ENCODE data around the gene ZBTB20.

Gene ZBTB20

GRCh38 chr3:115146418-115147328 is at the start of gene ZBTB20:
Gene ZBTB20, minus strand, starts transcription at chr3:115147288.
- H3K27ac ChIP-seq (ENCODE audit: low read length): peak within 1 kb of the TSS; percentile 93
- peaks cover 25% of the 10 kb centered on the region for H3K4me1 ChIP-seq (ENCODE audit: insufficient read depth, low read length)
- ATAC-seq (ENCODE audit: insufficient read depth, low read depth): peak; percentile 29
- H3K36me3 ChIP-seq (ENCODE audit: insufficient read depth, low read length): no peaks in the 10 kb centered on the region
- H3K79me2 ChIP-seq (ENCODE audit: insufficient read depth, low read length): peaks cover 14% of the 10 kb centered on the region
- H3K4me3 ChIP-seq (ENCODE audit: low read depth in 1 of 2, low read length in 2 of 2): peak within 1 kb of the TSS; percentile 84 to 92
- DNase-seq: peak; percentile 84
- no peaks in the 10 kb centered on the region for H3K27me3 ChIP-seq (ENCODE audit: insufficient read depth, low read length, poor library complexity)
- TF ChIP-seq CTCF (IDR thresholded peaks at IDR 0.05; ENCODE audit: borderline replicate concordance, extremely low read depth, low read length, poor library complexity, severe bottlenecking): no peak
- TF ChIP-seq EZH2 (IDR thresholded peaks at IDR 0.05; ENCODE audit: borderline replicate concordance, low read depth, low read length, severe bottlenecking): no peak
- H3K9ac ChIP-seq (ENCODE audit: low read depth, low read length): peak within 1 kb of the TSS; percentile 98
- H3K4me2 ChIP-seq (ENCODE audit: insufficient read depth, low read length): peak within 1 kb of the TSS; percentile 92
- H4K20me1 ChIP-seq (ENCODE audit: insufficient read depth, low read length): no peaks in the 10 kb centered on the region
- no peaks in the 10 kb centered on the region for H3K9me3 ChIP-seq (ENCODE audit: insufficient read depth, low read length, severe bottlenecking)
- H2AFZ ChIP-seq (ENCODE audit: low read depth, low read length): peak within 1 kb of the TSS; percentile 84

GRCh38 chr3:115194476-115194875 is 47.4 kb upstream of the ZBTB20 start:
- no peak overlapping the region for H3K27ac ChIP-seq (ENCODE audit: low read length)
- H3K4me1 ChIP-seq (ENCODE audit: insufficient read depth, low read length): no peaks in the 10 kb centered on the region
- no peak for ATAC-seq (ENCODE audit: insufficient read depth, low read depth)
- DNase-seq: no peak
- H3K4me3 ChIP-seq (ENCODE audit: low read depth in 1 of 2, low read length in 2 of 2): no peak overlapping the region
- TF ChIP-seq EZH2 (IDR thresholded peaks at IDR 0.05; ENCODE audit: borderline replicate concordance, low read depth, low read length, severe bottlenecking) (no peak), CTCF (IDR thresholded peaks at IDR 0.05; ENCODE audit: borderline replicate concordance, extremely low read depth, low read length, poor library complexity, severe bottlenecking) (no peak)
- no peak overlapping the region for H3K9ac ChIP-seq (ENCODE audit: low read depth, low read length)
- H4K20me1 ChIP-seq (ENCODE audit: insufficient read depth, low read length): no peaks in the 10 kb centered on the region
- H2AFZ ChIP-seq (ENCODE audit: low read depth, low read length): no peak overlapping the region
- no peaks in the 10 kb centered on the region for H3K27me3 ChIP-seq (ENCODE audit: insufficient read depth, low read length, poor library complexity)
- no peaks in the 10 kb centered on the region for H3K79me2 ChIP-seq (ENCODE audit: insufficient read depth, low read length)
- H3K36me3 ChIP-seq (ENCODE audit: insufficient read depth, low read length): no peaks in the 10 kb centered on the region
- H3K9me3 ChIP-seq (ENCODE audit: insufficient read depth, low read length, severe bottlenecking): peaks cover 7% of the 10 kb centered on the region
- no peak overlapping the region for H3K4me2 ChIP-seq (ENCODE audit: insufficient read depth, low read length)

- H3K4me1 ChIP-seq (ENCODE audit: insufficient read depth, low read length): no peaks in the 10 kb centered on the region
- H3K9me3 ChIP-seq (ENCODE audit: insufficient read depth, low read length, severe bottlenecking): peaks cover 7% of the 10 kb centered on the region
- H3K36me3 ChIP-seq (ENCODE audit: insufficient read depth, low read length): no peaks in the 10 kb centered on the region
- H3K27me3 ChIP-seq (ENCODE audit: insufficient read depth, low read length, poor library complexity): no peaks in the 10 kb centered on the region
- H3K79me2 ChIP-seq (ENCODE audit: insufficient read depth, low read length): no peaks in the 10 kb centered on the region
- no peaks in the 10 kb centered on the region for H4K20me1 ChIP-seq (ENCODE audit: insufficient read depth, low read length)
- H3K4me3 ChIP-seq (ENCODE audit: low read depth in 1 of 2, low read length in 2 of 2): no peak overlapping the region
- DNase-seq (no peak), ATAC-seq (ENCODE audit: insufficient read depth, low read depth) (no peak)
- H3K4me2 ChIP-seq (ENCODE audit: insufficient read depth, low read length): no peak overlapping the region
- no peak overlapping the region for H3K27ac ChIP-seq (ENCODE audit: low read length)
- H2AFZ ChIP-seq (ENCODE audit: low read depth, low read length): no peak overlapping the region
- H3K9ac ChIP-seq (ENCODE audit: low read depth, low read length): no peak overlapping the region
- TF ChIP-seq CTCF (IDR thresholded peaks at IDR 0.05; ENCODE audit: borderline replicate concordance, extremely low read depth, low read length, poor library complexity, severe bottlenecking) (no peak), EZH2 (IDR thresholded peaks at IDR 0.05; ENCODE audit: borderline replicate concordance, low read depth, low read length, severe bottlenecking) (no peak)
Measured at GRCh38 chr3:115190747-115191146, 43.7 kb upstream of the ZBTB20 start.

Data from DND-41 (cell line).